GM18517 (cell line): ENCODE measurements around the gene C16orf86.

Experiments
- ATAC-seq: cut with Tn5 transposase; IDR thresholded peaks from one replicate; pipeline ENCODE4 v1.9.1; 2021; ENCODE audit warnings: mild to moderate bottlenecking, moderate library complexity; ENCODE audit not compliant: unreplicated experiment

The C16orf86 gene

GRCh38 chr16:67665598-67665997, 1.0 kb upstream of the C16orf86 start:
- no peak for ATAC-seq

- no peak for ATAC-seq
Observed at GRCh38 chr16:67666032-67666551, 522 bp upstream of the C16orf86 start.

- ATAC-seq, result no peak
Observed at GRCh38 chr16:67667453-67667816, 821 bp downstream of the C16orf86 start.

GRCh38 chr16:67667817-67668494, 1.3 kb downstream of the C16orf86 start:
- peak; percentile 72 for ATAC-seq

GRCh38 chr16:67668495-67669157, 2.0 kb downstream of the C16orf86 start:
- no peak for ATAC-seq

- no peak for ATAC-seq
Observed at GRCh38 chr16:67669499-67670101, 3.0 kb downstream of the C16orf86 start.

GRCh38 chr16:67672306-67672705, 5.7 kb downstream of the C16orf86 start:
- ATAC-seq, result no peak

GRCh38 chr16:67672739-67673662, 6.4 kb downstream of the C16orf86 start:
- ATAC-seq, result no peak

- no peak for ATAC-seq
Observed at GRCh38 chr16:67673712-67674580, 7.3 kb downstream of the C16orf86 start.

GRCh38 chr16:67674851-67675578, 8.4 kb downstream of the C16orf86 start:
- no peak for ATAC-seq

- no peak for ATAC-seq
Observed at GRCh38 chr16:67675579-67675935, 8.9 kb downstream of the C16orf86 start.

GRCh38 chr16:67675999-67676398, 9.4 kb downstream of the C16orf86 start:
- no peak for ATAC-seq

GRCh38 chr16:67676516-67676915, 9.9 kb downstream of the C16orf86 start:
- no peak for ATAC-seq

GRCh38 chr16:67676939-67677338, 10.3 kb downstream of the C16orf86 start:
- no peak for ATAC-seq

- ATAC-seq, result no peak
Observed at GRCh38 chr16:67677712-67678111, 11.1 kb downstream of the C16orf86 start.

GRCh38 chr16:67678354-67679023, 11.9 kb downstream of the C16orf86 start:
- no peak for ATAC-seq

- no peak for ATAC-seq
Observed at GRCh38 chr16:67679935-67680897, 13.6 kb downstream of the C16orf86 start.

GRCh38 chr16:67683767-67684166, 17.2 kb downstream of the C16orf86 start:
- no peak for ATAC-seq
